Bronchial epithelial cell (primary cell): ENCODE data around the gene CD82. TPM values are rescaled to one million over a fixed set of nuclear protein-coding genes. Genes with fewer than 3 reads are reported as not detected.
"Not testable (repeated sequence)": the region's sequence is repeated elsewhere in the genome, so short reads cannot be mapped to it uniquely, and the experiment has no call there.

Experiments used
- DNase-seq: peaks from one replicate; pipeline ENCODE4 v3.0.0-alpha.2; 2010; ENCODE audit warnings: low read depth
- FAIRE-seq: peaks from 2 replicates; lab custom pipeline; 2011; peaks lifted over from hg19 to GRCh38; lab: Jason Lieb, UNC
- H3K27me3 ChIP-seq: 2 replicates; pipeline ENCODE4 v1.5.1; 2011; ENCODE audit warnings: low read length; ENCODE audit not compliant: control insufficient read depth, insufficient read depth
- H3K36me3 ChIP-seq: 2 replicates; pipeline ENCODE4 v1.5.1; 2011; ENCODE audit warnings: low read length; ENCODE audit not compliant: control insufficient read depth, insufficient read depth
- H3K4me3 ChIP-seq: 2 replicates; pipeline ENCODE4 v1.5.1; 2011; ENCODE audit warnings: mild to moderate bottlenecking, low read depth, low read length, control low read depth
- total RNA-seq: library from RNA; depleted of rRNA; stranded (reverse); fragments of >200 nt; gene quantifications from 2 replicates; pipeline ENCODE4 v1.2.1, GENCODE V29; 2014
- TF ChIP-seq, protein P1 (sequence below): IDR thresholded peaks from 2 replicates; pipeline ENCODE4 v1.5.1; 2011; ENCODE audit warnings: mild to moderate bottlenecking, moderate library complexity, low read length, control low read depth, inconsistent platforms; ENCODE audit not compliant: insufficient read depth, severe bottlenecking

Gene CD82
- total RNA-seq, 1 donor from 2014 or later: 48.7 TPM

DNA sequence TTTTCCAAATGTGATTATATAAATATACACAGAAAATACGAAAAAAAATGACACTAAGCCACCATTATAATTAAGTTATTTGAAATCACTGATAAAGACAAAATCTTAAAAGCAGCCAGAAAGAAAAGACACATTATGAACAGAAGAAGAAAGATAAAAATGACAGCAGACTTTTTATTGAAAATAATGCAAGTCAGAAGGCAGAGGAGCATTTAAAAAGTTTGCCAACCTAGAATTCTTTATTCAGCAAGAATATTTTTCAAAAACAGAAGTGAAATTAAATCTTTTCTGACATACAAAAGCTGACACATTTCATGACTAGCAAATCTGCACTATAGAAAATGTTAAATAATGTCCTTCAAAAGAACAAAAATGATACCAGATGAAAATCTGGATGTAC, 77.8 kb downstream of the CD82 start:
- FAIRE-seq (no peak), DNase-seq (no peak)
- no peaks in the 10 kb centered on the region for H3K36me3 ChIP-seq
- H3K27me3 ChIP-seq: no peaks in the 10 kb centered on the region
- no peak overlapping the region for H3K4me3 ChIP-seq
- TF ChIP-seq, protein P1, sequence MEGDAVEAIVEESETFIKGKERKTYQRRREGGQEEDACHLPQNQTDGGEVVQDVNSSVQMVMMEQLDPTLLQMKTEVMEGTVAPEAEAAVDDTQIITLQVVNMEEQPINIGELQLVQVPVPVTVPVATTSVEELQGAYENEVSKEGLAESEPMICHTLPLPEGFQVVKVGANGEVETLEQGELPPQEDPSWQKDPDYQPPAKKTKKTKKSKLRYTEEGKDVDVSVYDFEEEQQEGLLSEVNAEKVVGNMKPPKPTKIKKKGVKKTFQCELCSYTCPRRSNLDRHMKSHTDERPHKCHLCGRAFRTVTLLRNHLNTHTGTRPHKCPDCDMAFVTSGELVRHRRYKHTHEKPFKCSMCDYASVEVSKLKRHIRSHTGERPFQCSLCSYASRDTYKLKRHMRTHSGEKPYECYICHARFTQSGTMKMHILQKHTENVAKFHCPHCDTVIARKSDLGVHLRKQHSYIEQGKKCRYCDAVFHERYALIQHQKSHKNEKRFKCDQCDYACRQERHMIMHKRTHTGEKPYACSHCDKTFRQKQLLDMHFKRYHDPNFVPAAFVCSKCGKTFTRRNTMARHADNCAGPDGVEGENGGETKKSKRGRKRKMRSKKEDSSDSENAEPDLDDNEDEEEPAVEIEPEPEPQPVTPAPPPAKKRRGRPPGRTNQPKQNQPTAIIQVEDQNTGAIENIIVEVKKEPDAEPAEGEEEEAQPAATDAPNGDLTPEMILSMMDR: no peak

DNA sequence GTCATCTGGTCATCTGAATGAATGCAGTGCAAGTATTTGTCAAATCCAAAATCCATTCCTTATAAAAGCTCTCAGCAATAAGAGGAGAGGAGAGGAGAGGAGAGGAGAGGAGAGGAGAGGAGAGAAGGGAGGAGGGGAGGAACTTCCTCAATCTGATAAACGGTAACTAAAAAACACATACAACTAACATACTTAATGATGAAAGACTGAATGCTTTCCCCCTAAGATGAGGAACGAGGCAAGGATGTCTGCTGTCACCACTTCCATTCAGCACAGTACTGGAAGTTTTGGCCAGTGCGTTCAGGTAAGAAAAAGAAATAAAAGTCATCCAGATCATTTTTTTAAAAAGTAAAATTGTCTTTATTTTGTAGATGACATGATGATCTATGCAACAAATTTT, 80.4 kb downstream of the CD82 start:
- FAIRE-seq: no peak
- H3K4me3 ChIP-seq: no peak overlapping the region
- TF ChIP-seq, protein P1: no peak
- H3K36me3 ChIP-seq: no peaks in the 10 kb centered on the region
- no peaks in the 10 kb centered on the region for H3K27me3 ChIP-seq
- no peak for DNase-seq

DNA sequence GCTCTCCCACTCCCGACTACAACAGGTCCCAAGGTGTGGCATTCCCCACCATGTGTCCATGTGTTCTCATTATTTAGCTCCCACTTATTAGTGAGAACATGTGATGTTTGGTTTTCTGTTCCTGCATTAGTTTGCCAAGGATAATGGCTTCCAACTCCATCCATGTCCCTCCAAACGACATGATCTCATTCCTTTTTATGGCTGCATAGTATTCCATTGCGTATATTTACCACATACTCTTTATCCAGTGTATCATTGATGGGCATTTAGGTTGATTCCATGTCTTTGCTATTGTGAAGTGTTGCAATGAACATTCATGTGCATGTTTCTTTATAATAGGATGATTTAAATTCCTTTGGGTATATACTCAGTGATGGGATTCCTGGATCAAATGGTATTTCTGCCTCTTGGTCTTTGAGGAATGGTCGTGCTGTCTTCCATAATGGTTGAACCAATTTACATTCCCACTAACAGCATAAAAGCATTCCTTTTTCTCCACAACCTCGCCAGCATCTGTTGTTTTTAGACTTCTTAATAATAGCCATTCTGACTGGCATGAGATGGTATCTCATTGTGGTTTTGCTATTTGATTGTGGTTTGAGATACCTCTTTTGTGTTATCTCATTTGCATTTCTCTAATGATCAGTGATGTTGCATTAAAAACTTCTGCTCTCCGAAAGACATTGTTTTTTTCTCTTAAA, 81.9 kb downstream of the CD82 start:
- not testable (repeated sequence) for FAIRE-seq, H3K36me3 ChIP-seq, H3K27me3 ChIP-seq, H3K4me3 ChIP-seq, DNase-seq

DNA sequence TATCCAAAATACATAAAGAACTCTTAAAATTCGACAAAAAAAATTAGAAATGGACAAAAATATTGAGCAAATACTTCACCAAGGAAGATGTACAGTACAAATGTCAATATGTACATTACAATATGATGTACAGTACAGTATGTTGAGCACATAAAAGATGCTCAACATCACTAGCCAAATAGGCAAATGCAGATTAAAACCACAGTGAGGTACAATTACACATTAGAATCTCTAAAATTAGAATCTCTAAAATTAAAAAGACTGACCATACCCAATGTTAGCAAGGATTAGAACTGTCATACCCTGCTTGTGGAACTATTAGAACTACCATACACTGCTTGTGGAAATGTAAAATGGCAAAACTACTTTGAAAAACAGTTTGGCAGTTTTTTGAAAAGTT, 82.6 kb downstream of the CD82 start:
- no peak for FAIRE-seq
- no peaks in the 10 kb centered on the region for H3K27me3 ChIP-seq

DNA sequence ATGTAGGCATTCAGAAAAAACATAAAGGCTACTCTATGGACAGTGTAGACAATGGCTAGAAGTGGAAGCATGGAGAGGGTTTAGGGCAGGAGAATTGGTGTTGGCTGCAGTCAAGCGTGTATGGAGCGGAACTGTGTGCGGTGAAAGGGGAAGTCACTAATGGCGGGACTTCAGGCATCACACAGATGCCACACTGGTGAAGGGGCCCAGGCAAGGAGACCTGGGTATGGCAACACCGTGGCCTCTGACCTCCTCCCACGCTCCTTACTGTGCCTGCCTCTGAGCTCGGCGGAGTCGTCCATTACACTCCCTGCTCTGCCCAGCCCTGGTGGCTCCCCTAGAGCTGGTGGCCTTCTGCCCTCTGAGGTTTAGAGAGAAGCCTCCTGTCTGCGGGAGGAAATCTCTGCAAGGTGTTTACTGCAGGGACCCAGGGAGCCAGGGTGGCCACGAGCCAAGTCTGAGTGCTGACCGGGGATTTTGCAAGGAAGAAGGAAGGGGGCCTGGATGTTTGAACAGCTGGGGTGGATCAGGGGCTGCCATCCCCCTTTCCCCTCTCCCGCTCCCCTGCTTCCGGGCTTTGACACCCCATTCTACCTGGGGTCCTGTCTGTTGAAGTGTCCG, 86.2 kb downstream of the CD82 start:
- Histone ChIP-seq H3K27me3 (peaks cover 2% of the 10 kb centered on the region), H3K4me3 (no peak overlapping the region), H3K36me3 (no peaks in the 10 kb centered on the region)
- TF ChIP-seq, protein P1: no peak
- FAIRE-seq (peak; percentile 36), DNase-seq (no peak)

More for the DNA sequence above, 82.6 kb downstream of the CD82 start:
- DNase-seq: no peak
- Histone ChIP-seq H3K4me3 (no peak overlapping the region), H3K36me3 (no peaks in the 10 kb centered on the region)
- TF ChIP-seq, protein P1: no peak

DNA sequence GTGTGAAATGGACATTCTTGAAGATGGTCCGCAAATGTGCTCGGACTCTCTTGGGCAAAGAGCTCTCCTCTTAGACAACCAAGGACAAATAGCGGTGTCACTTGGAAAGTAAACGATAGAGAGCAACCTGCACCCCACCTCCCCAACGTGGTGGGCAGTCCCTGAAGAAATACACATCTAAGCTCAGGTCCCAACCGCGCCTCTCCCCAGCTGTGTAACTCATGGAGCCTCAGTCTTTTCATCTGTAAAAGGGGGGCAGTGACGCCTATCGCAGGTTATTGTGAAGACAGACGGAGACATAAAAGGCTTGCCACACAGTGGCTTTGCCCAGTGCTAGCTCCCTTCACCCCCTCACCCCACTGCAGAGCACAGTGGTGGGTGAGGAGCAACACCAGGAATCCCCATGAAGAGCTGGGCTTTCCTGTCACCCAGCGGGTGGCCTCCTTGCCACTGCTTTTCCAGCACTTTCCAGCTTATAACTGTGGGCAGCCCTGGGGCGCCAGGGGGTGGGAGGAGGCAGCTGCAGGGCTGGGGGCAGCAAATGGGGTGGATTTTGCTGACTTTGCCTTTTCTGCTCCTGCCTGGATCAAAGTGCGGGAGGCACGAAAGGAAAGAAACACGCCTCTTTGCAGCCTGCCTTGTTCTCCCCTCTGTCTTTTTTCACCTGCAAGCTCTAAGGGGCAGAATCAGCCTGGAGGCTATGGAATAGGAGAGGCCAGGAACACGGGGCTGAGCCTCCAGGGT, 87.6 kb downstream of the CD82 start:
- TF ChIP-seq, protein P1: no peak

More for the DNA sequence above, 87.6 kb downstream of the CD82 start:
- no peak overlapping the region for H3K4me3 ChIP-seq
- H3K36me3 ChIP-seq: no peaks in the 10 kb centered on the region
- DNase-seq (no peak), FAIRE-seq (no peak)
- peaks cover 2% of the 10 kb centered on the region for H3K27me3 ChIP-seq
